ENCODE measurements around the gene C8B.

- TF ChIP-seq, protein P1, sequence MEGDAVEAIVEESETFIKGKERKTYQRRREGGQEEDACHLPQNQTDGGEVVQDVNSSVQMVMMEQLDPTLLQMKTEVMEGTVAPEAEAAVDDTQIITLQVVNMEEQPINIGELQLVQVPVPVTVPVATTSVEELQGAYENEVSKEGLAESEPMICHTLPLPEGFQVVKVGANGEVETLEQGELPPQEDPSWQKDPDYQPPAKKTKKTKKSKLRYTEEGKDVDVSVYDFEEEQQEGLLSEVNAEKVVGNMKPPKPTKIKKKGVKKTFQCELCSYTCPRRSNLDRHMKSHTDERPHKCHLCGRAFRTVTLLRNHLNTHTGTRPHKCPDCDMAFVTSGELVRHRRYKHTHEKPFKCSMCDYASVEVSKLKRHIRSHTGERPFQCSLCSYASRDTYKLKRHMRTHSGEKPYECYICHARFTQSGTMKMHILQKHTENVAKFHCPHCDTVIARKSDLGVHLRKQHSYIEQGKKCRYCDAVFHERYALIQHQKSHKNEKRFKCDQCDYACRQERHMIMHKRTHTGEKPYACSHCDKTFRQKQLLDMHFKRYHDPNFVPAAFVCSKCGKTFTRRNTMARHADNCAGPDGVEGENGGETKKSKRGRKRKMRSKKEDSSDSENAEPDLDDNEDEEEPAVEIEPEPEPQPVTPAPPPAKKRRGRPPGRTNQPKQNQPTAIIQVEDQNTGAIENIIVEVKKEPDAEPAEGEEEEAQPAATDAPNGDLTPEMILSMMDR (conservative IDR thresholded peaks at IDR 0.05) = no peak
- no peak for TF ChIP-seq EZH2 (IDR thresholded peaks at IDR 0.05; ENCODE audit: low read depth)
These were observed 13.3 kb downstream of the C8B start for GRCh38 chr1:56952501-56952900.

All from PC-9 (cell line).